H9 (cell line): ENCODE data around the gene VTI1B. TPM values are rescaled to one million over a fixed set of nuclear protein-coding genes. Genes with fewer than 3 reads are reported as not detected.
A peak's percentile ranks its signal among the peaks of the same experiment; 100 is the strongest.

Source experiments
- DNase-seq: peaks from one replicate; pipeline ENCODE4 v3.0.0-alpha.2; 2017
- H2AFZ ChIP-seq: one replicate; pipeline ENCODE4 v1.6.1; 2013; ENCODE audit warnings: mild to moderate bottlenecking, low read length, control low read depth, moderate library complexity
- H2AK5ac ChIP-seq: 2 replicates; pipeline ENCODE4 v1.6.1; 2013; ENCODE audit warnings: low read length, control low read depth, mixed read lengths; ENCODE audit not compliant: insufficient read length
- H2BK120ac ChIP-seq: one replicate; pipeline ENCODE4 v1.6.1; 2013; ENCODE audit warnings: low read depth, mild to moderate bottlenecking, low read length, control low read depth, inconsistent platforms; ENCODE audit not compliant: poor library complexity, severe bottlenecking
- H2BK12ac ChIP-seq: 2 replicates; pipeline ENCODE4 v1.6.1; 2013; ENCODE audit warnings: low read length, control low read depth, mixed read lengths, low read depth; ENCODE audit not compliant: insufficient read length
- H2BK15ac ChIP-seq: 2 replicates; pipeline ENCODE4 v1.6.1; 2013; ENCODE audit warnings: low read depth, low read length, control low read depth
- H2BK20ac ChIP-seq: one replicate; pipeline ENCODE4 v1.6.1; 2013; ENCODE audit warnings: low read depth, mild to moderate bottlenecking, low read length, control low read depth, inconsistent platforms; ENCODE audit not compliant: poor library complexity, severe bottlenecking
- H2BK5ac ChIP-seq: 2 replicates; pipeline ENCODE4 v1.6.1; 2013; ENCODE audit warnings: low read length, control low read depth, mixed read lengths; ENCODE audit not compliant: insufficient read length
- H3K14ac ChIP-seq: 2 replicates; pipeline ENCODE4 v1.6.1; 2013; ENCODE audit warnings: low read length, control low read depth; ENCODE audit not compliant: insufficient read depth
- H3K18ac ChIP-seq: 2 replicates; pipeline ENCODE4 v1.6.1; 2013; ENCODE audit warnings: low read depth, mild to moderate bottlenecking, mixed read lengths, low read length, control low read depth; ENCODE audit not compliant: insufficient read length
- H3K23ac ChIP-seq: 2 replicates; pipeline ENCODE4 v1.6.1; 2013; ENCODE audit warnings: low read length, control low read depth, mixed read lengths, low read depth; ENCODE audit not compliant: insufficient read length
- H3K23me2 ChIP-seq: 2 replicates; pipeline ENCODE4 v1.6.1; 2013; ENCODE audit warnings: low read depth, mild to moderate bottlenecking, mixed read lengths, low read length, control low read depth; ENCODE audit not compliant: insufficient read length, poor library complexity, severe bottlenecking
- H3K27ac ChIP-seq: 2 replicates; pipeline ENCODE4 v1.5.1; 2013; ENCODE audit warnings: low read length, control low read depth, mixed read lengths, low read depth; ENCODE audit not compliant: insufficient read length
- H3K27me3 ChIP-seq: 2 replicates; pipeline ENCODE4 v1.6.1; 2013; ENCODE audit warnings: low read length, control low read depth, inconsistent platforms; ENCODE audit not compliant: insufficient read depth
- H3K4ac ChIP-seq: 2 replicates; pipeline ENCODE4 v1.6.1; 2013; ENCODE audit warnings: low read depth, mild to moderate bottlenecking, control low read depth, inconsistent platforms, low read length, moderate library complexity
- H3K4me1 ChIP-seq: 2 replicates; pipeline ENCODE4 v1.6.1; 2013; ENCODE audit warnings: low read length, control low read depth, inconsistent platforms; ENCODE audit not compliant: insufficient read depth
- H3K4me2 ChIP-seq: 2 replicates; pipeline ENCODE4 v1.6.1; 2013; ENCODE audit warnings: low read length, control low read depth, mixed read lengths; ENCODE audit not compliant: insufficient read length, insufficient read depth
- H3K56ac ChIP-seq: 2 replicates; pipeline ENCODE4 v1.6.1; 2013; ENCODE audit warnings: low read depth, mild to moderate bottlenecking, mixed read lengths, low read length, control low read depth; ENCODE audit not compliant: insufficient read length
- H3K79me1 ChIP-seq: 2 replicates; pipeline ENCODE4 v1.6.1; 2013; ENCODE audit warnings: low read depth, mild to moderate bottlenecking, moderate library complexity, low read length, control low read depth, inconsistent platforms; ENCODE audit not compliant: insufficient read depth, poor library complexity, severe bottlenecking
- H3K79me2 ChIP-seq: 2 replicates; pipeline ENCODE4 v1.6.1; 2013; ENCODE audit warnings: low read length, control low read depth, inconsistent platforms; ENCODE audit not compliant: insufficient read depth
- H3K9ac ChIP-seq: 2 replicates; pipeline ENCODE4 v1.6.1; 2013; ENCODE audit warnings: low read length, control low read depth, mixed read lengths; ENCODE audit not compliant: insufficient read length; ENCODE audit errors: extremely low read depth
- H3K9me3 ChIP-seq: one replicate; pipeline ENCODE4 v1.6.1; 2013; ENCODE audit warnings: low read depth, low read length, inconsistent platforms; ENCODE audit not compliant: control insufficient read depth
- H3T11ph ChIP-seq: one replicate; pipeline ENCODE4 v1.6.1; 2013; ENCODE audit warnings: mild to moderate bottlenecking, low read length, control low read depth, inconsistent platforms
- H4K20me1 ChIP-seq: one replicate; pipeline ENCODE4 v1.6.1; 2013; ENCODE audit not compliant: control insufficient read depth, insufficient read length, insufficient read depth
- H4K5ac ChIP-seq: 2 replicates; pipeline ENCODE4 v1.6.1; 2013; ENCODE audit warnings: low read depth, mild to moderate bottlenecking, mixed read lengths, low read length, control low read depth; ENCODE audit not compliant: insufficient read length
- H4K8ac ChIP-seq: replicated peaks from 2 replicates; pipeline ENCODE4 v1.6.1; 2013; ENCODE audit warnings: low read length, control low read depth, mixed read lengths, low read depth; ENCODE audit not compliant: insufficient read length
- H4K91ac ChIP-seq: 2 replicates; pipeline ENCODE4 v1.6.1; 2013; ENCODE audit warnings: low read depth, mild to moderate bottlenecking, moderate library complexity, mixed read lengths, low read length, control low read depth; ENCODE audit not compliant: insufficient read length
- H3K27ac Mint-ChIP-seq, 3 experiments: 2 replicates in 2 of 3; 3 replicates in 1 of 3; pipeline ENCODE4 v1.8.0; 2020 to 2021; ENCODE audit warnings: mixed read lengths in 3 of 3, mild to moderate bottlenecking in 1 of 3, moderate library complexity in 1 of 3
- H3K27me3 Mint-ChIP-seq: 2 replicates; pipeline ENCODE4 v1.8.0; 2021; ENCODE audit warnings: low read depth, mild to moderate bottlenecking, moderate library complexity, mixed read lengths
- H3K36me3 Mint-ChIP-seq, 3 experiments: 2 replicates in 2 of 3; 3 replicates in 1 of 3; pipeline ENCODE4 v1.8.0; 2020 to 2021; ENCODE audit warnings: low read depth in 3 of 3, mixed read lengths in 3 of 3; ENCODE audit not compliant: insufficient read depth in 1 of 3
- H3K4me1 Mint-ChIP-seq, 2 experiments: 2 replicates each; pipeline ENCODE4 v1.8.0; 2020; ENCODE audit warnings: mixed read lengths in 2 of 2
- H3K4me3 Mint-ChIP-seq, 2 experiments: 2 replicates in 1 of 2; 3 replicates in 1 of 2; pipeline ENCODE4 v1.8.0; 2020 to 2021; ENCODE audit warnings: mild to moderate bottlenecking in 2 of 2, mixed read lengths in 2 of 2, moderate library complexity in 1 of 2
- H3K9me3 Mint-ChIP-seq, 2 experiments: 2 replicates in 1 of 2; 3 replicates in 1 of 2; pipeline ENCODE4 v1.8.0; 2020; ENCODE audit warnings: mild to moderate bottlenecking in 2 of 2, mixed read lengths in 2 of 2, moderate library complexity in 1 of 2
- WGBS: extraction: QIAGEN DNeasy Blood & Tissue Kit; methylation state at CpG from one replicate; pipeline ENCODE4 v1.1.7; 2013; ENCODE audit warnings: missing lambda C conversion rate, low lambda C conversion rate, mixed read lengths; ENCODE audit not compliant: insufficient read length; ENCODE audit errors: extremely low coverage; 5-methylcytosine and 5-hydroxymethylcytosine counted together
- total RNA-seq: library from RNA; stranded (reverse); gene quantifications from 2 replicates; pipeline ENCODE4 v1.2.1, GENCODE V29; 2021
- TF ChIP-seq, protein P1 (sequence below): fragments of 200-600 bp; sonication (generic); conservative IDR thresholded peaks from 3 replicates; pipeline ENCODE4 v1.8.0; 2021; ENCODE audit warnings: antibody characterized with exemption, mild to moderate bottlenecking

The VTI1B gene
- total RNA-seq, 1 experiment from 2014 or later, result 118 TPM

DNA sequence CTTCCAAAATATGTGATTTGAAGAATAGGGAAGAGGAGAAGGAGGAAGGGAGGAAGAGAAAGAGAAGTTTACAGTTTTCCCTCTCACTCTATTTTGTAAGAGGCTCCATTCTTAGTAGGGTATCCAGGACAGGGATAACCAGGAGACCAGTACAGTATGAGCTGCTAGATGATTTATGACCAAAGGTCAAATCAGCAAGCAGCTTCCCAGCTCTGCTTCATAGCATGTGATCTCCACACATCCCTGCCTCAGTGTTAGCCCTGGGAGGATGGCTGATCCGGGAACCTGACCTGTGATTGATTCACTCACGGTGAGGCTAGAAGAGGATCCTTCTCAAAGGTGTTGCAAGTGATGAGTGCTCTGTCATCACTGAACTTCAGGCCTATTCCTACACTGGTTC lies 43.8 kb upstream of the VTI1B start:
- Mint-ChIP-seq H3K27me3 (peaks cover 15% of the 10 kb centered on the region), H3K4me1 (peaks cover 8 to 11% of the 10 kb centered on the region in 2 experiments; a peak in 3 of 4 replicates), H3K4me3 (no peak overlapping the region), H3K36me3 (no peaks in the 10 kb centered on the region), H3K9me3 (peaks cover 0 to 7% of the 10 kb centered on the region in 2 experiments; a peak in 1 of 5 replicates), H3K27ac (no peak overlapping the region)
- Histone ChIP-seq H3K27me3 (no peaks in the 10 kb centered on the region), H3K9me3 (no peaks in the 10 kb centered on the region), H3K4me1 (no peaks in the 10 kb centered on the region), H2BK12ac (no peak overlapping the region), H3K14ac (no peak overlapping the region), H4K8ac (no peak overlapping the region), H2AK5ac (no peak overlapping the region), H2BK120ac (no peak overlapping the region), H3K9ac (no peak overlapping the region), H3K23me2 (no peaks in the 10 kb centered on the region), H4K91ac (no peak overlapping the region), H3K27ac (no peak overlapping the region), H2BK15ac (no peak overlapping the region), H3K79me2 (no peaks in the 10 kb centered on the region), H2BK20ac (no peak overlapping the region), H3K4me2 (no peak overlapping the region), H3K18ac (no peak overlapping the region), H4K5ac (no peak overlapping the region), H3K79me1 (no peaks in the 10 kb centered on the region), H3K56ac (peak overlapping the region; percentile 65), H2AFZ (no peak overlapping the region), H3K23ac (no peak overlapping the region), H3K4ac (no peak overlapping the region), H4K20me1 (no peaks in the 10 kb centered on the region), H3T11ph (no peak overlapping the region), H2BK5ac (no peak overlapping the region)
- TF ChIP-seq, protein P1, sequence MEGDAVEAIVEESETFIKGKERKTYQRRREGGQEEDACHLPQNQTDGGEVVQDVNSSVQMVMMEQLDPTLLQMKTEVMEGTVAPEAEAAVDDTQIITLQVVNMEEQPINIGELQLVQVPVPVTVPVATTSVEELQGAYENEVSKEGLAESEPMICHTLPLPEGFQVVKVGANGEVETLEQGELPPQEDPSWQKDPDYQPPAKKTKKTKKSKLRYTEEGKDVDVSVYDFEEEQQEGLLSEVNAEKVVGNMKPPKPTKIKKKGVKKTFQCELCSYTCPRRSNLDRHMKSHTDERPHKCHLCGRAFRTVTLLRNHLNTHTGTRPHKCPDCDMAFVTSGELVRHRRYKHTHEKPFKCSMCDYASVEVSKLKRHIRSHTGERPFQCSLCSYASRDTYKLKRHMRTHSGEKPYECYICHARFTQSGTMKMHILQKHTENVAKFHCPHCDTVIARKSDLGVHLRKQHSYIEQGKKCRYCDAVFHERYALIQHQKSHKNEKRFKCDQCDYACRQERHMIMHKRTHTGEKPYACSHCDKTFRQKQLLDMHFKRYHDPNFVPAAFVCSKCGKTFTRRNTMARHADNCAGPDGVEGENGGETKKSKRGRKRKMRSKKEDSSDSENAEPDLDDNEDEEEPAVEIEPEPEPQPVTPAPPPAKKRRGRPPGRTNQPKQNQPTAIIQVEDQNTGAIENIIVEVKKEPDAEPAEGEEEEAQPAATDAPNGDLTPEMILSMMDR, result no peak
- DNase-seq, result no peak
- WGBS, result no CpG with 5 or more reads among the region's 2 CpGs
